HepG2 (cell line): ENCODE measurements around the gene RPL37. TPM values are rescaled to one million over a fixed set of nuclear protein-coding genes. Genes with fewer than 3 reads are reported as not detected.
A peak's percentile ranks its signal among the peaks of the same experiment; 100 is the strongest.

Experiments
- ATAC-seq: fragments of 200-7000 bp; cut with Tn5 transposase; 3 replicates; pipeline ENCODE4 v1.9.1; 2020; ENCODE audit warnings: mild to moderate bottlenecking, moderate library complexity
- BruUV-seq: library from RNA; stranded (reverse); fragments of 400-500 nt; replicated peaks from 2 replicates; lab custom pipeline; 2021; lab: Mats Ljungman, UMichigan
- CTCF ChIA-PET: fragments of 300-600 bp; formaldehyde crosslinking; extraction: SDS; loops from one replicate; lab custom pipeline; 2021; ENCODE audit warnings: low total read pairs, inconsistent platforms, low intra/inter-chr PET ratio; lab: Yijun Ruan, JAX
- POLR2A ChIA-PET: fragments of 350-600 bp; sonication (Branson Sonifier 250); formaldehyde crosslinking; loops from one replicate; lab custom pipeline; 2020; ENCODE audit warnings: antibody characterized with exemption, inconsistent platforms; lab: Yijun Ruan, JAX
- DNase-seq: peaks from one replicate; pipeline ENCODE4 v3.0.0-alpha.2; 2015; ENCODE audit warnings: low spot score
- FAIRE-seq: peaks from 3 replicates; lab custom pipeline; 2011; peaks lifted over from hg19 to GRCh38; lab: Jason Lieb, UNC
- H2AFZ ChIP-seq: one replicate; pipeline ENCODE4 v1.6.1; 2011; ENCODE audit warnings: low read length, inconsistent platforms
- H3K27ac ChIP-seq: fragments of 300-600 bp; 3 replicates; pipeline ENCODE4 v1.8.0; 2011; ENCODE audit warnings: mixed run types, mild to moderate bottlenecking, mixed read lengths, low read length, inconsistent platforms; ENCODE audit not compliant: insufficient read depth; ENCODE audit errors: extremely low read length
- H3K27me3 ChIP-seq, 2 experiments: fragments of 200-600 bp in 1 of 2; 2 replicates in 1 of 2; 3 replicates in 1 of 2; pipeline versions ENCODE4 v1.6.0 to v1.8.0; 2011; ENCODE audit warnings: low read length in 2 of 2, mild to moderate bottlenecking in 2 of 2, moderate library complexity in 2 of 2, inconsistent platforms in 1 of 2; ENCODE audit not compliant: insufficient read depth in 2 of 2, control insufficient read depth in 1 of 2
- H3K36me3 ChIP-seq, 2 experiments: fragments of 200-600 bp in 1 of 2; replicated peaks in 1 of 2; 2 replicates in 1 of 2; 3 replicates in 1 of 2; pipeline versions ENCODE4 v1.5.1 to v1.8.0; 2011; ENCODE audit warnings: low read length in 2 of 2, inconsistent platforms in 1 of 2; ENCODE audit not compliant: insufficient read depth in 2 of 2, control insufficient read depth in 1 of 2
- H3K4me1 ChIP-seq: 2 replicates; pipeline ENCODE4 v1.5.1; 2012; ENCODE audit warnings: low read length, inconsistent platforms; ENCODE audit not compliant: insufficient read depth
- H3K4me2 ChIP-seq: 2 replicates; pipeline ENCODE4 v1.6.0; 2011; ENCODE audit warnings: low read depth, low read length, inconsistent platforms
- H3K4me3 ChIP-seq, 3 experiments: fragments of 200-600 bp in 1 of 3; sonication (generic), shearing (Covaris generic) in 1 of 3; replicated peaks in 1 of 3; 2 replicates each; pipeline ENCODE4 v1.5.1; 2011 to 2016; ENCODE audit warnings: low read length in 3 of 3, inconsistent platforms in 2 of 3, low read depth in 2 of 3, mild to moderate bottlenecking in 2 of 3, control low read depth in 1 of 3, mixed read lengths in 1 of 3; ENCODE audit not compliant: insufficient read depth in 1 of 3
- H3K79me2 ChIP-seq: one replicate; pipeline ENCODE4 v1.6.1; 2011; ENCODE audit warnings: low read length, inconsistent platforms; ENCODE audit not compliant: insufficient read depth
- H3K9ac ChIP-seq: 2 replicates; pipeline ENCODE4 v1.6.0; 2011; ENCODE audit warnings: mild to moderate bottlenecking, low read depth, low read length, inconsistent platforms; ENCODE audit not compliant: insufficient read depth
- H3K9me3 ChIP-seq: 2 replicates; pipeline ENCODE4 v1.5.1; 2012; ENCODE audit warnings: mild to moderate bottlenecking, low read length
- H4K20me1 ChIP-seq: 2 replicates; pipeline ENCODE4 v1.6.0; 2011; ENCODE audit warnings: inconsistent platforms, mild to moderate bottlenecking, low read length, moderate library complexity; ENCODE audit not compliant: insufficient read depth
- ONECUT2 ChIP-seq: sonication (generic); formaldehyde crosslinking; IDR thresholded peaks from 2 replicates; pipeline ENCODE4 v1.4.0; 2020; ENCODE audit warnings: missing genetic modification reagents
- RBFOX2 ChIP-seq: fragments of 200-400 bp; formaldehyde crosslinking; IDR thresholded peaks from 2 replicates; pipeline ENCODE4 v1.6.1; 2017; ENCODE audit warnings: low read depth, mild to moderate bottlenecking, low read length
- SMC3 ChIP-seq: IDR thresholded peaks from 2 replicates; pipeline ENCODE4 v1.6.1; 2011; ENCODE audit warnings: low read length, improper control_type of control experiment
- ZFP62 ChIP-seq: sonication (generic); formaldehyde crosslinking; IDR thresholded peaks from 2 replicates; pipeline ENCODE4 v1.4.0; 2020; ENCODE audit warnings: missing genetic modification reagents
- WGBS: methylation state at CpG from one replicate; pipeline ENCODE4 v1.1.6; 2017; ENCODE audit warnings: low lambda C conversion rate; 5-methylcytosine and 5-hydroxymethylcytosine counted together
- in situ Hi-C: cut with HindIII; loops from 2 replicates; pipeline ENCODE4 v1.10.0; 2017; ENCODE audit warnings: low pct_unique_long_range_greater_than_20kb; ENCODE audit not compliant: extremely low pct_ligation_motif_present
- intact Hi-C: fragments of 100-400 bp; cut with micrococcal nuclease; formaldehyde crosslinking; loops from one replicate; pipeline ENCODE4 v1.10.0; 2022; ENCODE audit not compliant: unreplicated experiment
- polyA plus RNA-seq, 8 experiments: library from polyadenylated mRNA; depleted of rRNA in 3 of 8; stranded (reverse) in 7 of 8; unstranded in 1 of 8; fragments of >200 nt; fragmentation: Illumina TruSeq in 4 of 8; extraction: Trizol in 4 of 8; gene quantifications; 2 replicates each; pipeline versions ENCODE4 v1.2.1 to v1.2.3, GENCODE V29; 2011 to 2016; ENCODE audit warnings: low read depth in 4 of 8, missing spikeins in 1 of 8, mixed read lengths in 1 of 8; ENCODE audit not compliant: insufficient read depth in 1 of 8
- small RNA-seq, 3 experiments: library from RNA; depleted of rRNA; stranded (forward); fragments of <200 nt; gene quantifications; one replicate each; pipeline ENCODE3, GENCODE V24; 2012; ENCODE audit warnings: low read depth in 2 of 3, low replicate concordance in 1 of 3; ENCODE audit not compliant: insufficient read length in 3 of 3, insufficient read depth in 2 of 3
- total RNA-seq, 5 experiments: library from RNA; depleted of rRNA; stranded (reverse); fragments of >200 nt; fragmentation: Illumina TruSeq; extraction: Trizol; gene quantifications; 2 replicates each; pipeline ENCODE4 v1.2.3, GENCODE V29; 2016; ENCODE audit warnings: low read depth in 1 of 5
- TF ChIP-seq, protein P1 (sequence below): sonication (generic); formaldehyde crosslinking; IDR thresholded peaks from 2 replicates; pipeline ENCODE4 v1.5.0; 2020; ENCODE audit warnings: missing genetic modification reagents, mild to moderate bottlenecking, borderline replicate concordance

RPL37 gene
- total and polyA plus RNA-seq, 2 of the 13 experiments (the other 11 are each of a cell fraction or from before 2014, with no cell fraction given), result 1,981 to 3,367 TPM

- H3K79me2 ChIP-seq, result peaks cover 39% of the 10 kb centered on the region
- H3K36me3 ChIP-seq, result peaks cover 11 to 39% of the 10 kb centered on the region in 2 experiments
- in situ Hi-C loops (no loop called here), intact Hi-C loops (no loop called here)
- H3K27ac ChIP-seq, result no peak overlapping the region
- peaks cover 31% of the 10 kb centered on the region for H3K4me1 ChIP-seq
- FAIRE-seq (no peak), DNase-seq (no peak), ATAC-seq (no peak)
- H3K9ac ChIP-seq, result no peak overlapping the region
- H4K20me1 ChIP-seq, result peaks cover 3% of the 10 kb centered on the region; the same call in 1 of the 2 replicates
- TF ChIP-seq, protein P1, sequence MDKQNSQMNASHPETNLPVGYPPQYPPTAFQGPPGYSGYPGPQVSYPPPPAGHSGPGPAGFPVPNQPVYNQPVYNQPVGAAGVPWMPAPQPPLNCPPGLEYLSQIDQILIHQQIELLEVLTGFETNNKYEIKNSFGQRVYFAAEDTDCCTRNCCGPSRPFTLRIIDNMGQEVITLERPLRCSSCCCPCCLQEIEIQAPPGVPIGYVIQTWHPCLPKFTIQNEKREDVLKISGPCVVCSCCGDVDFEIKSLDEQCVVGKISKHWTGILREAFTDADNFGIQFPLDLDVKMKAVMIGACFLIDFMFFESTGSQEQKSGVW (CRISPR knock-in tag), result no peak
- TF ChIP-seq SMC3 (no peak), RBFOX2 (no peak), ZFP62 (CRISPR knock-in tag) (no peak), ONECUT2 (no peak)
- no peaks in the 10 kb centered on the region for H3K27me3 ChIP-seq
- POLR2A ChIA-PET, result interaction anchor here (1.2 to 1.8 kb wide), 2 partner anchors 22 kb away, joined by 3 to 7 read pairs; partner anchors contain the start of gene PRKAA1
- CTCF ChIA-PET, result interaction anchor here (1.1 kb wide), 1 partner anchor 20 kb away, joined by 3 read pairs; the partner anchor contains the start of gene TTC33
- H3K4me3 ChIP-seq, result no peak overlapping the region
- no peak overlapping the region for H2AFZ ChIP-seq
- H3K9me3 ChIP-seq, result no peaks in the 10 kb centered on the region
- H3K4me2 ChIP-seq, result no peak overlapping the region
- TSS peak; percentile 18 for BruUV-seq
- WGBS, result 97% methylated on average over 6 of the region's 6 CpGs
These were observed 59.0 kb downstream of the RPL37 start for GRCh38 chr5:40775846-40776657.

Small RNA genes within 50 kb of the gene (small RNA-seq; reads per million reads assigned to genes)
- gene RF00191 (0 reads per million in 3 experiments), gene SNORD72 (31.9 to 141 (median 54.1) reads per million in 3 experiments)

Other genes with a start within 250 kb of the RPL37 start
- 0.11 TPM in 1 of 2 replicates, not detected in the other for gene PTGER4, start 155.3 kb downstream of the RPL37 start, total RNA-seq (2016; rRNA removed; fragmentation: Illumina TruSeq; extraction: Trizol)
- gene PTGER4, start 155.3 kb downstream of the RPL37 start, polyA plus RNA-seq (2011; rRNA removed), result 0.01 and 0.03 TPM in 2 replicates
- 20.0 and 37.9 TPM in 2 replicates for gene TTC33, start 79.3 kb downstream of the RPL37 start, total RNA-seq (2016; rRNA removed; fragmentation: Illumina TruSeq; extraction: Trizol)
- 3.8 and 4.5 TPM in 2 replicates for gene TTC33, start 79.3 kb downstream of the RPL37 start, polyA plus RNA-seq (2011; rRNA removed)
- gene PRKAA1, start 36.8 kb downstream of the RPL37 start, total RNA-seq (2016; rRNA removed; fragmentation: Illumina TruSeq; extraction: Trizol), result 58.0 and 78.7 TPM in 2 replicates
- 29.0 and 36.6 TPM in 2 replicates for gene PRKAA1, start 36.8 kb downstream of the RPL37 start, polyA plus RNA-seq (2011; rRNA removed)
- gene CARD6, start 6.1 kb upstream of the RPL37 start, total RNA-seq (2016; rRNA removed; fragmentation: Illumina TruSeq; extraction: Trizol), result 1.4 TPM in 2 replicates
- 0.33 and 0.39 TPM in 2 replicates for gene CARD6, start 6.1 kb upstream of the RPL37 start, polyA plus RNA-seq (2011; rRNA removed)
- 3.5 and 3.6 TPM in 2 replicates for gene C7, start 74.3 kb upstream of the RPL37 start, total RNA-seq (2016; rRNA removed; fragmentation: Illumina TruSeq; extraction: Trizol)
- 1.4 and 1.7 TPM in 2 replicates for gene C7, start 74.3 kb upstream of the RPL37 start, polyA plus RNA-seq (2011; rRNA removed)
- gene MROH2B, start 236.1 kb upstream of the RPL37 start, total RNA-seq (2016; rRNA removed; fragmentation: Illumina TruSeq; extraction: Trizol), result not detected in 2 replicates
- gene MROH2B, start 236.1 kb upstream of the RPL37 start, polyA plus RNA-seq (2011; rRNA removed), result not detected in 2 replicates